ENCODE results near the gene NAGLU. TPM values are rescaled to one million over a fixed set of nuclear protein-coding genes. Genes with fewer than 3 reads are reported as not detected.

Gene NAGLU
- total RNA-seq, 1 donor from 2014 or later, result 6.2 TPM

DNA sequence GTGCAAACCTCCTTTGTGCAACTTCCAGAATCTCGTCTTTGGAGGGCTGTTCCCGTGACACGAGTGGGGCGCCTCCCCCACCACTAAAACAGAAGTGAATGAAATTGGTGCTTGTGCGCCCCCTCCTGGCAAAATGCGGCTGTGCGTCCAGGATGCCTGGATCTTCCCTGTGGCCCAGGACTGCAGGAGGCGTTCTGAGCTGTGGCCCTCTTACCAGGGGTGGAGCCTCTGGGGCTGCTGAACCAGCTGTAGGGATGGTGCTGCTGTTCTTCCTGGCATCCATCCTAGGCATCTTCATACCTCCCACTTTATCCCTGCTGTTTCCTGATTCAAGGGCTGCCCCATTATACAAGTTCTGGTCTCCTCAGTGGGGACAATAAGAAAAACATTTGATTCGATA lies 18.5 kb upstream of the NAGLU start:
- Histone ChIP-seq H3K4me3 (no peak overlapping the region), H3K9me3 (ENCODE audit: low read depth) (no peaks in the 10 kb centered on the region), H3K9ac (no peak overlapping the region), H3F3A (ENCODE audit: low read depth) (peaks cover 17% of the 10 kb centered on the region), H2AFZ (replicated peaks) (no peak overlapping the region), H3K27ac (no peak overlapping the region), H4K20me1 (ENCODE audit: low read depth) (no peaks in the 10 kb centered on the region), H3K4me2 (no peak overlapping the region), H3K36me3 (no peaks in the 10 kb centered on the region), H3K27me3 (no peaks in the 10 kb centered on the region), H3K4me1 (peaks cover 24% of the 10 kb centered on the region), H3K79me2 (ENCODE audit: low read depth) (no peaks in the 10 kb centered on the region)
- no peak overlapping the region for H3K4me3 Mint-ChIP-seq
- TF ChIP-seq EZH2 (IDR thresholded peaks at IDR 0.05), result no peak
- TF ChIP-seq, protein P1, sequence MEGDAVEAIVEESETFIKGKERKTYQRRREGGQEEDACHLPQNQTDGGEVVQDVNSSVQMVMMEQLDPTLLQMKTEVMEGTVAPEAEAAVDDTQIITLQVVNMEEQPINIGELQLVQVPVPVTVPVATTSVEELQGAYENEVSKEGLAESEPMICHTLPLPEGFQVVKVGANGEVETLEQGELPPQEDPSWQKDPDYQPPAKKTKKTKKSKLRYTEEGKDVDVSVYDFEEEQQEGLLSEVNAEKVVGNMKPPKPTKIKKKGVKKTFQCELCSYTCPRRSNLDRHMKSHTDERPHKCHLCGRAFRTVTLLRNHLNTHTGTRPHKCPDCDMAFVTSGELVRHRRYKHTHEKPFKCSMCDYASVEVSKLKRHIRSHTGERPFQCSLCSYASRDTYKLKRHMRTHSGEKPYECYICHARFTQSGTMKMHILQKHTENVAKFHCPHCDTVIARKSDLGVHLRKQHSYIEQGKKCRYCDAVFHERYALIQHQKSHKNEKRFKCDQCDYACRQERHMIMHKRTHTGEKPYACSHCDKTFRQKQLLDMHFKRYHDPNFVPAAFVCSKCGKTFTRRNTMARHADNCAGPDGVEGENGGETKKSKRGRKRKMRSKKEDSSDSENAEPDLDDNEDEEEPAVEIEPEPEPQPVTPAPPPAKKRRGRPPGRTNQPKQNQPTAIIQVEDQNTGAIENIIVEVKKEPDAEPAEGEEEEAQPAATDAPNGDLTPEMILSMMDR (IDR thresholded peaks at IDR 0.05), result peak; percentile 95
- peaks cover 66% of the 10 kb centered on the region for H3K4me1 Mint-ChIP-seq
- peak; percentile 78 for DNase-seq (ENCODE audit: low spot score)
- H3K36me3 Mint-ChIP-seq, result peaks cover 16% of the 10 kb centered on the region
- H3K9me3 Mint-ChIP-seq, result no peaks in the 10 kb centered on the region
- H3K27ac Mint-ChIP-seq, result peak overlapping the region; percentile 97
- H3K27me3 Mint-ChIP-seq (ENCODE audit: insufficient read depth, low read depth), result peaks cover 10% of the 10 kb centered on the region

DNA sequence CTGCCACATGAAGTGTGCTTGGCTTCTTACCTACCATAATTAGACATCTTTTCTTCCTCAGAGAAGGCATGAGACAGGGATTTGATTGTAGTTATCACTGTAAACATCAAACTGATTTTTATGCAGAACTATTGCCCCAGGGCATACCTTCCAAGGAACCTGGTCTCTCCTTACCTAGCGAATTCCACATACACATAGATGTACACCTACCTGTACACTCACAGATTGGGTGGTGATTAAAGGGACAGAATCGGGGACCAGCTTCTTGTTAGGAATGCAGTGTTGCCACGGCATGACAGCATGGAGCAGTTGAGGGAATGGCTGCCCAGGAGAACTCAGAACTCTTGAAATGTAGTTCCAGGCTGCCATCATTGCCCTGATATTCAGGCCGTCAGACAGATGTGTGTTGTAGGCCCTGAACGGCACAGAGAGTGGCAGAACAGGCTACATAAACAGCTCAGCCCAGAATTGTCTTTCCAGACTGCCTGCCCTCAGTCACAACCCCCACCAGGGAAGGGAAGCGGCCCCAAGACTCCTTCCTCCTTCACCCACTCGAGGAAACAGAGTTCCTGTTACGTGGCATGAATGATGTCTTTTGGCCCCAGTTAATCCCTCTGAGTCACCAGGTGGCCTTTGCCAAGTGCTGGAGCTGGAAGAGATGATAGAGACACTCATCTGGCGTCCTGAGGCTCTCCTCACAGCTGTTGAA lies 17.8 kb upstream of the NAGLU start:
- H3K9ac ChIP-seq, result no peak overlapping the region
- H3K4me1 ChIP-seq, result peaks cover 24% of the 10 kb centered on the region
- H3K27ac ChIP-seq, result no peak overlapping the region

DNA sequence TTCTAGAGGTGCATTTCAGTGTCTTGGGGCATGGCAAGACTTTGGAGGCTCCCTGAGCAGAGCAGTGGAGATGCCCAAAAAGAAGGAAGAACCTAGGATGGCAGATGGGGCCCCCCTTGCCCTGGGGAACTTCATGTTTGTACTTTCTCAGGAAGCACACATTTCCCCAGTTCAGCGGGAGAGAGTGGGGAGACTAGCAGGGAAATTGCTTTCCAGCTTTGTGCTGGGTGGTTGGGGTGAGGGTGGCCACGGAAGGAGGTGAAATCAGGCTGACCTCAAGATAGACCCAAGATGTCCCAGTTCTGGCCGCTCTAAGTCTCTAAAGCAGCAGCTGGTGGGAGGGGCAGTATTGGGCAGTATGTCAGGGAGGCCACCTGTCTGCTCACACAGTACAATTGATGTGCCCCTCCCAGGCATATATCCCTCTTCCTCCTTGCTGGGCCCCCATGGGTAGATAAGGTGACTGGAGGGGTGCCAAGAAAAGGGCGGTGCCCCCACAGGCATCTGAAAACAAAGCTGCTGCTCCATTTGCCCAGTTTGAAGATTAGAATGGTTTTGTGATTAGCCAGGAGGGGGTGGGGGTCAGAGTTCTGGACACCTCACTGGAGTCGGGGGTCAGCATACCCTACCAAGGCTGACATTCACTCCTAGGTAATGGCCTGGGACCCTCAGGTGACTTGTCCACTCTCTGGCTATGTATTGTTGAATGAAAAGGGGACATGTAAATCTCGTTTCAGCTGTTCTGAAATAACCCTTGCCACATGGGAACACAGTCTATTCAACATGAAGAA lies 17.1 kb upstream of the NAGLU start:
- no peak for DNase-seq (ENCODE audit: low spot score)
- peaks cover 21% of the 10 kb centered on the region for H3K36me3 Mint-ChIP-seq

More for the DNA sequence above, 17.8 kb upstream of the NAGLU start:
- Mint-ChIP-seq H3K4me1 (peaks cover 68% of the 10 kb centered on the region), H3K27ac (peak overlapping the region; percentile 97), H3K27me3 (ENCODE audit: insufficient read depth, low read depth) (peaks cover 10% of the 10 kb centered on the region), H3K4me3 (peak overlapping the region; percentile 60), H3K9me3 (no peaks in the 10 kb centered on the region), H3K36me3 (peaks cover 17% of the 10 kb centered on the region)
- no peak overlapping the region for H3K4me2 ChIP-seq
- no peak for DNase-seq (ENCODE audit: low spot score)
- TF ChIP-seq EZH2 (IDR thresholded peaks at IDR 0.05), result no peak
- H3K9me3 ChIP-seq (ENCODE audit: low read depth), result no peaks in the 10 kb centered on the region
- H3K4me3 ChIP-seq, result no peak overlapping the region
- no peaks in the 10 kb centered on the region for H3K79me2 ChIP-seq (ENCODE audit: low read depth)
- H3F3A ChIP-seq (ENCODE audit: low read depth), result peaks cover 17% of the 10 kb centered on the region
- no peaks in the 10 kb centered on the region for H3K36me3 ChIP-seq
- no peaks in the 10 kb centered on the region for H3K27me3 ChIP-seq
- H4K20me1 ChIP-seq (ENCODE audit: low read depth), result no peaks in the 10 kb centered on the region
- H2AFZ ChIP-seq (replicated peaks), result no peak overlapping the region

More for the DNA sequence above, 17.1 kb upstream of the NAGLU start:
- H3K4me2 ChIP-seq, result peak overlapping the region; percentile 59
- no peak overlapping the region for H2AFZ ChIP-seq (replicated peaks)
- no peaks in the 10 kb centered on the region for H3K27me3 ChIP-seq
- peaks cover 17% of the 10 kb centered on the region for H3F3A ChIP-seq (ENCODE audit: low read depth)
- H3K36me3 ChIP-seq, result no peaks in the 10 kb centered on the region
- Mint-ChIP-seq H3K4me1 (peaks cover 69% of the 10 kb centered on the region), H3K9me3 (no peaks in the 10 kb centered on the region), H3K4me3 (peak overlapping the region; percentile 77), H3K27ac (peak overlapping the region; percentile 100), H3K27me3 (ENCODE audit: insufficient read depth, low read depth) (peaks cover 10% of the 10 kb centered on the region)
- TF ChIP-seq, protein P1 (IDR thresholded peaks at IDR 0.05), result no peak
- no peak for TF ChIP-seq EZH2 (IDR thresholded peaks at IDR 0.05)
- no peak for TF ChIP-seq EZH2phosphoT487 (IDR thresholded peaks at IDR 0.05)
- no peaks in the 10 kb centered on the region for H3K79me2 ChIP-seq (ENCODE audit: low read depth)
- H3K4me1 ChIP-seq, result peaks cover 23% of the 10 kb centered on the region
- H4K20me1 ChIP-seq (ENCODE audit: low read depth), result no peaks in the 10 kb centered on the region
- H3K9me3 ChIP-seq (ENCODE audit: low read depth), result no peaks in the 10 kb centered on the region
- H3K9ac ChIP-seq, result no peak overlapping the region
- peak overlapping the region; percentile 83 for H3K27ac ChIP-seq
- H3K4me3 ChIP-seq, result no peak overlapping the region
